Urinary bladder (tissue), 4 donors: ENCODE measurements around the gene MLLT3. TPM values are rescaled to one million over a fixed set of nuclear protein-coding genes. Genes with fewer than 3 reads are reported as not detected.
A peak's percentile ranks its signal among the peaks of the same experiment; 100 is the strongest.

Experiments
- DNase-seq: peaks from one replicate; pipeline ENCODE4 v3.0.0-alpha.2; 2015; ENCODE audit errors: extremely low spot score
- H3K27ac ChIP-seq: one replicate; pipeline ENCODE4 v1.5.1; 2013; ENCODE audit warnings: low read depth, mild to moderate bottlenecking, moderate library complexity
- H3K36me3 ChIP-seq: one replicate; pipeline ENCODE4 v1.6.1; 2013; ENCODE audit warnings: mild to moderate bottlenecking, moderate library complexity; ENCODE audit not compliant: insufficient read depth
- H3K4me1 ChIP-seq: one replicate; pipeline ENCODE4 v1.6.1; 2013; ENCODE audit warnings: mild to moderate bottlenecking, moderate library complexity; ENCODE audit not compliant: insufficient read depth
- H3K4me3 ChIP-seq: one replicate; pipeline ENCODE4 v1.5.1; 2013; ENCODE audit warnings: low read depth, low read length
- WGBS: extraction: QIAGEN DNeasy Blood & Tissue Kit; methylation state at CpG from one replicate; pipeline ENCODE4 v1.1.7; 2013; 5-methylcytosine and 5-hydroxymethylcytosine counted together
- polyA plus RNA-seq: library from polyadenylated mRNA; stranded (reverse); fragments of 200-250 nt; gene quantifications from one replicate; pipeline ENCODE4 v1.2.3, GENCODE V29; 2013
- total RNA-seq: library from RNA; depleted of rRNA; stranded (reverse); fragments of >200 nt; gene quantifications from one replicate; pipeline ENCODE4 v1.2.3, GENCODE V29; 2014
- donor health status: healthy with polysubstance abuse.
- donor health status: healthy.

Gene MLLT3
- total and polyA plus RNA-seq, 2 donors = 14.5 to 39.4 TPM

DNA sequence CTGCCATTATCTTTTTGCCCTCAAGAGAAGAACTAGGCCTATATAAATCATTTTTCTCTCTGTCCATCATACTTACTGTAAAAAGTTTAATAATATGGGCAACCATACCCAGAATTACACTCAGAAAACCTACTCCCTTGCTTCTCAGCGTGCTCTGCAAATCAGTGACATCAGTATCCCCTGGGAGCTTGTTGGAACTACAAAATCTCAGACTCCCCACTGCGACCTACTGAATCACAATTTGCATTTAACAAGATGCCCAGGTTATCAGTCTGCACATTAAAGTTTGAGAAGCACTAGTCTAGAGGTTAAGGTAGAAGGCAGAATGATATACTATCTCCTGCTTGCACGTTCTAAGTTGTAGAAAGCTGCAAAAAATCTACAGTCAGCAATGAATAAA lies 127.2 kb downstream of the MLLT3 start:
- no peaks in the 10 kb centered on the region for H3K4me1 ChIP-seq
- DNase-seq = no peak
- H3K36me3 ChIP-seq = no peaks in the 10 kb centered on the region
- WGBS = 71% methylated on average over 3 of the region's 3 CpGs
- no peak overlapping the region for H3K4me3 ChIP-seq
- no peak overlapping the region for H3K27ac ChIP-seq

DNA sequence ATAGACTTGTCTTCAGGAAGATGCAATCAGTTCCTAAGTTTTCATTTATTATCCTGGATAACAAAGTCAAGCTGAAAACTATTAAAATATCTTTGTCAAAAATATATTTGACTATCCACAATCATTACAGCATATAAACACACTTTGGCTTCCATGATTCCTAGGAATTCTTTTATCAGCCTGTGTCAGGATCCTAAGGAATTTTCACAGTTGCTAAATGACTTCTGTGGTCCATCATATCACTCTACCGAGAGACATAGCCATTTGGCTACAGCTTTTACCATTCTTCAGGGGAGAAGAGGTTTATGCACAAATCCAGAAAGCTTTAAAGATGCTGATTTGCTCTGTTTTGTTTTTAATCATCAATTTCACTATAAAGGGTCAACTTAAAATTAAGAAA lies 128.3 kb downstream of the MLLT3 start:
- no peak for DNase-seq
- H3K4me1 ChIP-seq = no peaks in the 10 kb centered on the region
- no peaks in the 10 kb centered on the region for H3K36me3 ChIP-seq
- no peak overlapping the region for H3K4me3 ChIP-seq
- no peak overlapping the region for H3K27ac ChIP-seq
- WGBS = 46% methylated on average over 1 of the region's 1 CpG

DNA sequence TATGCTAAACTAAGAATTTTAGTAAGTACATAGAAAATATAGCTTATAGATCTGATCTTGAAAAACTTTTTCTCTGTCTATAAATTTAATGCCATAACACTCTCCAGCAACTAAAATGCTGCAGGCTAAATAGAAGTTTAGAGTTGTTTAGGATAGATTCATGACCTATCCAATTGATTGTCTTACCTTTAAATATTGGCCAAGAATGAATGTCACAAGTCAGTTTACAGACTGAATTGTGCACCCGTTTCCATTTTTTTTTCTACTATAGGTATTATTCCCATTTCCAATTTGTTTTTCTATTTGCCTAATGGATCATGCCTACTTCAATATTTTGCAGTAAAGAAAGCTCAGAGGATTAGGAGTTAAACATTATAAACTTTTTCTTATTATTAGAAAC lies 129.5 kb downstream of the MLLT3 start:
- H3K4me3 ChIP-seq = no peak overlapping the region
- DNase-seq = no peak
- 93% methylated on average over 1 of the region's 1 CpG for WGBS
- no peaks in the 10 kb centered on the region for H3K4me1 ChIP-seq
- H3K36me3 ChIP-seq = no peaks in the 10 kb centered on the region
- no peak overlapping the region for H3K27ac ChIP-seq

DNA sequence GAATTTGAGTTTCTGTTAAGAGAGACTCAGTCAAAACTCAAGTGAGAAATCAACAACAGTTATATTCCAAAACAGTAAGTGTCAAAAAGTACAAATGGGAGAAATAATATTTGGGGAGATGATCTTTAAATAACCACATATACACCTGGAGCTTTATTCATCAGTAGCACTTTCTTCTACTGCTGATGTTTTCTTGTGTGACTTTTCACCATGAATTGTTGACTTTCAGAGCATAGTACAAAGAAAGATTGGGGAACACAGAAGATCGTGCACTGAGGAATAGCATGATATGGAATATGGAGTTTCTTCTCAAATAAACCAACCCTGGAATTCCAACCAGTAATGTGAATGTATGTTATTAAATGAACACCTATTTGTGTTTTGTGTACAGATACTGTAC lies 130.7 kb downstream of the MLLT3 start:
- Histone ChIP-seq H3K36me3 (no peaks in the 10 kb centered on the region), H3K4me3 (no peak overlapping the region), H3K27ac (no peak overlapping the region), H3K4me1 (no peaks in the 10 kb centered on the region)
- no peak for DNase-seq
- 97% methylated on average over 1 of the region's 1 CpG for WGBS

DNA sequence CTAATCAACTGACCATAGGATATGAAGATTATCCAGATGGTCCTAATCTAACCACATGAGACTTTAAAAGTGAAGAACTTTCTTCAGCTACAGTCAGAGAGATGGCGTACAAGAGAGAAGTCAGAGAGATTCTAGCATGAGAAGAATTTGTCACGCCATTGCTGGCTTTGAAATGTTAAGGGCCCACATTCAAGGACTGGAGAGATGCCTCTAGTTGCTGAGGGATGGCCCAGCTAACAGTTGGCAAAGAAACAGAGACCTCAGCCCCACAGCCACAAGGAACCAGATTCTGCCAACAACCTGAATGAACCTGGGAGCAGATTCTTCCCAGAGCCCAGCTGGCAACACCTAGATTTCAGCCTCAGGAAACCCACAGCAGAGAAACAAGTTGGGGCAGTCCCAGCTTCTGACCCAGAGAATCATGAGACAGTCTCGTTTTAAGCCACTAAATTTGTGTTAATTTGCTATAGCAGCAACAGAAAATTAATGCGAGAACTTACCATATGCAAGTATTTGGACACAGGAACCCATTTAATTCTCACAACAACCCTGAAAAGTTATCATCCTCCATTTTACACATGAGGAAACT lies 132.0 kb downstream of the MLLT3 start:
- H3K36me3 ChIP-seq = no peaks in the 10 kb centered on the region
- no peak overlapping the region for H3K27ac ChIP-seq
- H3K4me1 ChIP-seq = no peaks in the 10 kb centered on the region
- 91% methylated on average over 4 of the region's 4 CpGs for WGBS
- no peak for DNase-seq
- no peak overlapping the region for H3K4me3 ChIP-seq

DNA sequence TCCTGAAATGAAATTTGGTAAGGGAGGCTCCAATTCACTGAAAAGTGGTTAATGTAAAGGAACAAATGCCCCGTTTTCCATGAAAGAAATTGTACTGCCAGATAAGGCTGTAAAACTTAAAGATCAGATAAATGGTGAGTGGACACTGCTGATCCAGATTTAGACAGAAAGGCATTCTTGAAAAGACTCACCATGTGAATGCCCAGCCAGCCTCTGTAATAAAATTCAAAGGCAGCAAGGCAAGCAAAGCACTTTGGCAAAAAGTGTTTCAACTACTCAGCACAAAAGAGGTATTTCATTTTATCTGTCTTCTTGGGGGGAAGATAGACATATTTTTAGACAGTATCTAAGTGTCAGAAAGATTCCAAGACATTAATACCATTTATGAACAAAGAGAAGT lies 133.6 kb downstream of the MLLT3 start:
- WGBS = 43% methylated on average over 1 of the region's 1 CpG
- no peak overlapping the region for H3K4me3 ChIP-seq
- no peaks in the 10 kb centered on the region for H3K4me1 ChIP-seq
- no peak for DNase-seq
- H3K27ac ChIP-seq = no peak overlapping the region
- H3K36me3 ChIP-seq = no peaks in the 10 kb centered on the region

DNA sequence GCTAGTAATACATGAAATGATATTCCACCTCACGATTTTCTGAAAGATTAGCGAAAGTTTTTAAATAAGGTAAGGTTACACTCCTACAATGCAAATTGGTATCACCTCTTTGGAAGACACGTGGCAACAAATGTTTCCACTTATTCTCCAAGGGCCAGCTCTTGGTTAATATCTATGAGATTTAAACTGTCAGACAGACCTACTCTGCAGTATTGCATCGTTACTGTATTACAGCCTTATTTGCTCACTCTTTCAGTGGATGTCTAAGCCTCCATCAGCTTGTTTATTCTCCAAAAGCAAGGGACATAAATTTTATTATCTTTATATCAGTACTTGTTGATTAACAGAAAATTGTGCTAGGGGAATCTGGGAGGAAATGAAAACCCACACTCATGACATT lies 135.7 kb downstream of the MLLT3 start:
- no peak for DNase-seq
- Histone ChIP-seq H3K4me3 (no peak overlapping the region), H3K36me3 (no peaks in the 10 kb centered on the region), H3K27ac (no peak overlapping the region), H3K4me1 (no peaks in the 10 kb centered on the region)
- WGBS = 42% methylated on average over 4 of the region's 4 CpGs

DNA sequence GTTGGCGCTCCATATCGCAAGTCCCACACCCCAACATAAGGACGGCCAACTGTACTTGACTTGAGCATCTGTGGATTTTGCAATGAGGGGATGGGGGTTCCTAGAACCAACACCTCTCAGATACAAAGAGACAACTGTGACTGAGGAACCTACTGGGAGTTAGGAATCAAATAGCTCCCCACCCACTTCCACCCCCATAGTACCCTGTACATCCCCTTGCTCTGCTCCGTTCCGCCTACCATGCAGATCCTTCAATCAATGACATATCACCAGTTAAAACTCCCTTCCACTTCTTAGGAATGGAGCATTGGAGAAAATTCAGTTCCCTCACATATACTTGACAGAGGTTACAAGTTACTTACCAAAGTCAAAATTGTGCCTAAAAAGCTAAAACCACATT lies 140.9 kb downstream of the MLLT3 start:
- DNase-seq = no peak
- Histone ChIP-seq H3K4me3 (no peak overlapping the region), H3K4me1 (peaks cover 2% of the 10 kb centered on the region), H3K36me3 (no peaks in the 10 kb centered on the region), H3K27ac (no peak overlapping the region)
- over 99% methylated on average over 5 of the region's 5 CpGs for WGBS

DNA sequence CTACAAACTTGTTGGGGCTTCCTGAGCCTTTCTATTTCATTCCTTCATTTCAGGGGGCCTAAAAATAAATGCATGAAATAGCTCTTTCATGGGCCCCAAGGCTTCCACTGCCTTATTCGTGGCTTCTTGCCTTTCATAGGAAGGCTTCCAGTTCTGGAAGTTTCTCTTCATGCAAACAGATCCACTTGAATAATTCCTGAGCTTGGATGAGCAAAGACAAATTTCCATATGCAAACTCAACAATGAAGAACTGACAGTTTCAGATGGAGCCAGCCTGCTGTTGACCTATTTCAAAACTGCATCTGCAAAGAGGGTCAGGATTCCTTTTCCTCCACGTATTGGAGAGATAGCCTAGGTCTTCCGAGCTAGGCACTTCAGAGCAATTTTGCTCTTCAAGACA lies 142.1 kb downstream of the MLLT3 start:
- no peak overlapping the region for H3K27ac ChIP-seq
- H3K36me3 ChIP-seq = no peaks in the 10 kb centered on the region
- WGBS = 86% methylated on average over 3 of the region's 3 CpGs
- no peak overlapping the region for H3K4me3 ChIP-seq
- H3K4me1 ChIP-seq = peaks cover 2% of the 10 kb centered on the region
- no peak for DNase-seq

DNA sequence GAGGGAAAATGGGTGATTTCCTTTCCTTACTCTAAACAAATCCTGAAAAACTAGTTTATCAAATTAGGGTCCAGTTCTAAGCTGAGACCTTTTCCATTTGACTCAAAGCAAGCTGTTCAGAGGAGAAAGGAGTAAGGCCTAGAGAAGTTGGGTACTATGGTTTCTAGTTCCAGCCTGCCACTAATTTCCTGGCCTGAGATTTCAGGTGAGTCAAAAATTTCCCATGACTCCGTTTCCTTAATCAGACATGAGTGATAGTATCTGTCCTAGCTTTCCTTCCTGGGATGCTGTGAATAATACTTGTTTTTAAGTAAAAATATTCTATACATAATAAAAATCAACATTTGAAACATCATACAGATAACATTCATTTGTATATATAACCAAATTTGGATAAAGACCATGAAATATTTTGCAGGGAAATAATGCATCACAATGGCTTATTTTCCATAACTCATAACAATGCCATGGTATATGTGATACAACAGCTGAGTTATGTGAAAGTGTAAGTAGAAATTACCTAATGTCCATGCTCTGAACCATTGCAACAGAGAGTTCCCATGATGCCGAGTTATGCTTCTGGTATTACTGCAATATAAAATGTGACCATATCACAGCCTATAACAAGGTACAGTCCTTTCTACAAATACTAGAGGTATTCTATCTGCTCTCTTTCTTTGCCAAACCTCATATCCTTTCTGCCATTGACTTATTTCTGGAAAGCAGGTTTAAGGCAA lies 142.7 kb downstream of the MLLT3 start:
- Histone ChIP-seq H3K27ac (no peak overlapping the region), H3K36me3 (no peaks in the 10 kb centered on the region), H3K4me1 (peaks cover 2% of the 10 kb centered on the region), H3K4me3 (no peak overlapping the region)
- 89% methylated on average over 2 of the region's 2 CpGs for WGBS
- DNase-seq = no peak

DNA sequence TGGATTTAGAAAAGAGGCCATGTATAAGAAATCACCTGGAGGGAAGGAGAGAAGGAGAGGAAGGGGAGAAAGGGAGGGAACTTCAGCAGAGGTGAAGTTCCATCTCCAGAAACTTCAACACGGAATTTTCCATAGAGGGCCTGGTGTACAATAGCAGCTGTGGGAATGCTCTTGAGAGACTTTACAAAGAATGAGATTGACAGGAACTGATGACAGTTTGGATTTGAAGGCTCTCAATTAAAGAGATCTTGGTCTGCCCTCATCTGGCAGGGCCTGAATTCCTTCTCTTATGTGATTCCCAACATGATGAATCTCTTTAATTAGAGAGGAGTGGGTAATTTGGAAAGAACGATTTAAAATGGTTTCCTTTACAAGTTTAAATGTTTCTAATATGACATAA lies 143.5 kb downstream of the MLLT3 start:
- DNase-seq = no peak
- 70% methylated on average over 2 of the region's 2 CpGs for WGBS
- H3K36me3 ChIP-seq = no peaks in the 10 kb centered on the region

DNA sequence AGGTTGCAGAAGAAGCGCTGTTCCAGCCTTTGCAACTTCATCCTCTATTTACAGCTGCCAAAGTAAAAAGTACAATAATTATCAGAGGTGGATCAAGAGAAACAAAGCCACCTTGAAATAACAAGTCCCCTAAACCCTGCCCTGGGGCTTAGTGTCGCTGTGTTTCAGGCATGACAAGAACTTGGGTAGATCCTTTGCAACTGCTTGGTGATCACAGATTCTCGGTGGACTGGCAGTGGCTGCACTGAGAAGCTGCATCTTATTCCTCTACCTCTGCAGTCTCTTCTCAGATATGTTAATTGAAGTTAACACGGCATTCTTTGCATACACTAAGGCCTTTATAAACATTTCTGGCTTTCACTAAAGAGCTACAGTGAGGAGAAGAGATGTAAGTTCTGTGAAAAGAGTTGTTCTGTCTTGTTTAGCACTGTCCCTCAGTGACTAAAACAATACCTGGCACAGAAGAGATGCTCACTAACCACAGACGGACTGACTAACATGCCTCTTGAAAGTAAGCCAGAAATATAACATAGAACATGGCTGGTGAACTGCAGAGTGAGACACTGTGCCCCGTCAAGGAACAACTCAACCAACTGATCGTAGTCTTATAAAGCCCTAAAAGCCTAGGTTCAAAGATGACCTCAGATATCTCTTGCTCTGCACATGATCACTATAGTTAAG lies 144.2 kb downstream of the MLLT3 start:
- DNase-seq = no peak
- no peak overlapping the region for H3K4me3 ChIP-seq
- H3K4me1 ChIP-seq = peaks cover 2% of the 10 kb centered on the region
- no peak overlapping the region for H3K27ac ChIP-seq
- 76% methylated on average over 7 of the region's 7 CpGs for WGBS
- H3K36me3 ChIP-seq = no peaks in the 10 kb centered on the region

More for the DNA sequence above, 143.5 kb downstream of the MLLT3 start:
- H3K4me3 ChIP-seq = no peak overlapping the region
- no peak overlapping the region for H3K27ac ChIP-seq
- peaks cover 2% of the 10 kb centered on the region for H3K4me1 ChIP-seq

DNA sequence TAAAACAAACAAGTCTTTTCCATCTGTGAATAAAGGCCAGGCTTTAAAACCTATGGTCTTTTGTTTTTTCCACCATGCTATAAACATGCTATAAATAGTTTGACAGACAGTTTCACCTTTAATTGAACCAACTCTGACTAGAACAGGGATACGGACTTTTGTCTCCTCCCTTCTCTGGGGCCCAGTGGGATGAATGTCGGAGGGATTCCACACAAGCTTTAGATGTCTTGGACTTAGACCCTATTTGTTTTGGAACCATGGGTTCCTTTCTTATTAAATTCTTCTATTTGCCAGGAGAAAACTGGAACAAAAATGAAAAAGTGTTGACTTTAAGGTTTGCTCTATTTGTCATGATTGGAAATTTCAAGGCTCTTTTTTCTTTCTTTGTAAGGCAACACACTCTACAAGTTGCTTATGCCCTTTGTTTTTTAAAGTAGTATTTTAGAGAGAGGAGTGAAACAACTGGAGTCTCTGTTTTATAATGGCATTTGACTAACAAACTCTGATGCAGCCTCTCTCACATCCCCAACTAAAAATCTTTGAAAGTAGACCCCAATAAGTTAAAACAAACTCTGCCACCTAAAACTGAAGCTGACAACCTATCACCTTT lies 145.3 kb downstream of the MLLT3 start:
- DNase-seq = peak; percentile 37
- H3K27ac ChIP-seq = no peak overlapping the region
- H3K4me3 ChIP-seq = no peak overlapping the region
- peaks cover 2% of the 10 kb centered on the region for H3K4me1 ChIP-seq
- no peaks in the 10 kb centered on the region for H3K36me3 ChIP-seq
- WGBS = 31% methylated on average over 2 of the region's 2 CpGs

DNA sequence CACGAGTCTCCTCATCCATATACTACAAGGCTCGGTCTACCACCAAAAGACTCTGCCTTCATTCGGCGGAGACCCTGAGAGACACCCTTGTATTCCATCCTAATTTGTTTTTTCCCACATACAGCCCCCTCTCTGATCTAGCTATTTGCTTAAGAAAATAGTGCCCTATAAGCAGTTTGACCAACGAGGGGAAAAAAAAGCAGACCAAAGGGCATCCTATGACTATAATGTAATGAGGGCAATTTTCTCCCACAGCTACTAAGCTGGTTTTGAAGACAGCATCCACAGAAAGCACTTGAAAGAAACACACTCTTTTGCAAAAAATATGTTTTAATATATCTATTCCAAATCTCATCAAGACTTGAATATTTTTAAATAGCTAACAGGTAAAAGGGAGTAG lies 147.8 kb downstream of the MLLT3 start:
- Histone ChIP-seq H3K27ac (no peak overlapping the region), H3K4me1 (peaks cover 2% of the 10 kb centered on the region), H3K36me3 (no peaks in the 10 kb centered on the region), H3K4me3 (no peak overlapping the region)
- WGBS = 95% methylated on average over 5 of the region's 5 CpGs
- no peak for DNase-seq
